Coronary artery (tissue), 2 donors: Measurements from ENCODE around the gene PLPP1.

Source experiments
- DNase-seq: peaks from one replicate; pipeline ENCODE4 v3.0.0-alpha.2; 2017; ENCODE audit warnings: low spot score
- H3K27ac ChIP-seq, 2 donors: fragments of 200-600 bp; sonication (generic); one replicate each; pipeline ENCODE4 v1.5.1; 2016 to 2019
- H3K4me3 ChIP-seq: fragments of 200-600 bp; sonication (generic); 2 replicates; pipeline ENCODE4 v1.5.1; 2016; ENCODE audit warnings: mild to moderate bottlenecking, moderate library complexity
- TF ChIP-seq, protein P1 (sequence below): fragments of 200-600 bp; sonication (generic); IDR thresholded peaks from one replicate; pipeline ENCODE4 v1.5.1; 2019; ENCODE audit warnings: antibody characterized with exemption

PLPP1 gene

DNA sequence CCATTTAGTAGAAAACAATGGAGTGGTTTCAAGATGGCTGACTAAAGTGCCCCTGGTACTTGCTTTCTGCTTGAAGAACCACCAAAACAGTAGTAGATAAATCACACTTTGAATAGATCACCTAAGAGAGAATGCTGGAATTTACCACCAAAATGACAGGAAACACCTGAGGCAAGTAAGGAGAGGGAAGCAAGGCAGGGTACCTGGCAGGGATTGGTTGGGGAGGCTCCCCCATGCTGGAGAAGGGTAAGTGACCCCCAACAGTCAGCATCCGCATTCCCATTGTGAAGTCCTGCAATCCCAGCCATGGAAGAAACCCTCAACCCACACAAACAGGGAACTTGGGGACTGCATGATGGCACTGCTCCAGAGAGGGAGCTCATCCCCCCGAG lies 105.5 kb downstream of the PLPP1 start:
- TF ChIP-seq, protein P1, sequence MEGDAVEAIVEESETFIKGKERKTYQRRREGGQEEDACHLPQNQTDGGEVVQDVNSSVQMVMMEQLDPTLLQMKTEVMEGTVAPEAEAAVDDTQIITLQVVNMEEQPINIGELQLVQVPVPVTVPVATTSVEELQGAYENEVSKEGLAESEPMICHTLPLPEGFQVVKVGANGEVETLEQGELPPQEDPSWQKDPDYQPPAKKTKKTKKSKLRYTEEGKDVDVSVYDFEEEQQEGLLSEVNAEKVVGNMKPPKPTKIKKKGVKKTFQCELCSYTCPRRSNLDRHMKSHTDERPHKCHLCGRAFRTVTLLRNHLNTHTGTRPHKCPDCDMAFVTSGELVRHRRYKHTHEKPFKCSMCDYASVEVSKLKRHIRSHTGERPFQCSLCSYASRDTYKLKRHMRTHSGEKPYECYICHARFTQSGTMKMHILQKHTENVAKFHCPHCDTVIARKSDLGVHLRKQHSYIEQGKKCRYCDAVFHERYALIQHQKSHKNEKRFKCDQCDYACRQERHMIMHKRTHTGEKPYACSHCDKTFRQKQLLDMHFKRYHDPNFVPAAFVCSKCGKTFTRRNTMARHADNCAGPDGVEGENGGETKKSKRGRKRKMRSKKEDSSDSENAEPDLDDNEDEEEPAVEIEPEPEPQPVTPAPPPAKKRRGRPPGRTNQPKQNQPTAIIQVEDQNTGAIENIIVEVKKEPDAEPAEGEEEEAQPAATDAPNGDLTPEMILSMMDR, result no peak
- peak overlapping the region in 1 of 2 donors; percentile 64 for H3K27ac ChIP-seq

DNA sequence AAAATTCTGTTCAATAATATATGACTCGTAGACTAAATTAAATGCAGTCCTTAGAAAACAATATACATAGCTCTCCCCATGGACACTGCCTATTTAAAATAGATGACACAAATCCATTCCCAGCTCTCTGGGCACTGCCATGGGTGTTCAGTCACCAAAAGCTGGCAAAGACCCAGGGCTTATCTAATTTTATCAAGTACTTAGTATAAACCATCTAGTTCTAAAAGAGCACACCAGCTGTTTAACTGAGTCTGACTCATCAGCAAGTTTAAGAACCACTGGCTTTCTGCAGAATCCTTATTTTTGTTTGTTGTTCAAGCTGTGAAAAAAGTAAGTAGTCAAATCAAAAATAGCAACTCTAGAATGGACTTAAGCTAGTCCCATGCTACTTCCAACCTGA lies 107.6 kb downstream of the PLPP1 start:
- no peak overlapping the region for H3K4me3 ChIP-seq
- no peak for DNase-seq
- TF ChIP-seq, protein P1, result no peak
- peak overlapping the region; percentile 28 to 61 for H3K27ac ChIP-seq

More for the DNA sequence above, 105.5 kb downstream of the PLPP1 start:
- H3K4me3 ChIP-seq, result no peak overlapping the region
- DNase-seq, result no peak

DNA sequence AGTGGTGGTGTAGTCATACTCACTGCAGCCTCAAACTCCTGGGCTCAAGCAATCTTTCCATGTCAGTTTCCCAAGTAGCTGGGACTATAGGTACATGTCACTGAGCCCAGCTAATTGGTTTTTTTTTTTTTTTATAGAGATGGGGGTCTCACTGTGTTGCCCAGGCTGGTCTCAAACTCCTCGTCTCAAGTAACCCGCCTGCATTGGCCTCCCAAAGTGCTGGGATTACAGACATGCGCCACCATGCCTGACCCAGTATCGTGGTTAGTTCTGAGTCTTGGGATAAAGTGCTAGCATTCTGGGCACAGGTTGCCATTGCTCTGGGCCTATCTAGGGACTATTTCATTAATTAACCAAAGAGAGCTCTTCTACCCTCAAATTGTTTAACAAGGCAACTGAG lies 108.3 kb downstream of the PLPP1 start:
- DNase-seq, result no peak
- TF ChIP-seq, protein P1, result no peak
- peak overlapping the region; percentile 28 to 61 for H3K27ac ChIP-seq
- no peak overlapping the region for H3K4me3 ChIP-seq

DNA sequence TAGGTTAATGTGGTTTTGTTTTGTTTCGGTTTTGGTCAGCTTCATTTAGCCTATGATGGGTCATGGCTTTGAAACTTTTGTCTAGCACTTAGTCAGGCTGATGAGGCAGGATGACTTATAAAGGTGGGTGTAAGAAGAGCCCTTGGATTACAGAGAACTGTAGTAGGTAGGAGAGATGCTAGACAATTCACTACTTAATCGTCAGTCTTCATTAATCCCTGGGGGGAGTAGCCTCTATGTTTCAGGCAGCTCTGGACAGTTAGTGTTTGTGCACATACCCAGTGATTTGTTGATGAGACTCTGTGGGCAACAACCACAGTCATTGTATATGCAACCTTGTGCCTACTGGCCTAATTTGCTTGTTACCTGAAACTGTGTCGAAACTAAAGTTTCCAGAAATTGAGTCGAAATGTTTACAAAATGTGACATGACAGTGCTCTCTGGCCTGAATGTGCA lies 113.7 kb downstream of the PLPP1 start:
- TF ChIP-seq, protein P1, result no peak
- DNase-seq, result no peak
- no peak overlapping the region for H3K27ac ChIP-seq
- H3K4me3 ChIP-seq, result no peak overlapping the region

DNA sequence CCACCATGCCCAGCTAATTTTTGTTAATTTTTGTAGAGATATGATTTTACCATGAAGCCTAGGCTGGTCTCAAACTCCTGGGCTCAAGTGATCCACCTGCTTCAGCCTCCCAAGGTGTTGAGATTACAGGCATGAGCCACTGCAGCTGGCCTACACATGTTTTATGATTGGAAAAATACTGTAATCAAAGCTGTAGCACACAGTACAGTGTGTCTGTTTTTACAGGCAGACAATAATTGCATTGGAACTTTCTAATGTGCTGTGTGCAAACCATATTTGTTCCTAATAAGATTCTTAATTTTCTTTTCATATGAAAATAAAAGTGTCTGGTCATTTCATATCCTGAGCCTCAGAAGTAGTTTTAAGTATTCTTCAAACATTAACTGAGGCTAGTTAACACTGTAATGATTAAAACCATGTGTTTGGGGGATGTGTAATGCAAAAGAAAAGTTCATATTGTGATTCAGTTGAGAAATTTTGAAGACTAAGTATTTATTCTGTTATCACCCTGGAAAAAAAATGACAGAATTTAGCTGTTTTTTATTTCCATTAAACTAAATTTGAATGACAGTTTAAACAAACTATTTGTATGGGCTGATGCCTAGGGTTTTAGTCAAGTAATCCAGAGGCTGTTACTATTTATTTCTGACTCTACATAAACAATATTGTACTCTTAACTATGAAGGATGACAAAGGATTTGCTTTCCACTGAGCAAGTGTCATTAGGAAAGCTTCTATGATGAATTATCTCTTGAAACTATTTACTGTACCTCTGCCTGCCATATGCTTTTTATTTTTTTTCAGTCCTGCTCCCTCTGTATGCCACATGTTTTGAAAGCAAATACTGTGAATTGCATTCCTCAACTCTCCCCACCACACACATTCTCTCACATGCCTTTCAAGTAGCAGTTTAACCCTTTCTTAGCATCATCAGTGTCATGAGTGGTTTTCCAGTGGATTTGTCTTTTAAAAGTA lies 115.5 kb downstream of the PLPP1 start:
- TF ChIP-seq, protein P1, result no peak
- peak overlapping the region in 1 of 2 donors; percentile 6 for H3K27ac ChIP-seq
- no peak for DNase-seq

DNA sequence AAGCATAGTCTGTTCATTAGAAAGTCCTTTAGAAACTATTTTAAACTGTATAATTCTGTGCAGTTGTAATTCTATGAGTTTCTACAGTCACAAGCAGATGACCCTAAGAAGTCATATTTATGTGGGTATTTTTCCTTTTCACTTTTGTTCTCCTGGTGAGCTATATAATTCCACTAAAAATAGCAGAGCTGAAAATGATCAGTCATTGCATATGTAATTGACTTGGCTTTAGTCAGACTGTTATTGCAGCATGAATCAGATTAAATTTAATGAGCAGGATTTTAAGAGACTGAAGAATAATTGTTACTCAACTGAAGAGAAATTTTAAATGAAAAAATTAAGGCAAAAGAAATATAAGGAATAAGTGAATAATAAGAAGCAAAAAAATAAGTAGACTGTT lies 118.5 kb downstream of the PLPP1 start:
- H3K4me3 ChIP-seq, result no peak overlapping the region
- TF ChIP-seq, protein P1, result no peak

More for the DNA sequence above, 115.5 kb downstream of the PLPP1 start:
- H3K4me3 ChIP-seq, result no peak overlapping the region

DNA sequence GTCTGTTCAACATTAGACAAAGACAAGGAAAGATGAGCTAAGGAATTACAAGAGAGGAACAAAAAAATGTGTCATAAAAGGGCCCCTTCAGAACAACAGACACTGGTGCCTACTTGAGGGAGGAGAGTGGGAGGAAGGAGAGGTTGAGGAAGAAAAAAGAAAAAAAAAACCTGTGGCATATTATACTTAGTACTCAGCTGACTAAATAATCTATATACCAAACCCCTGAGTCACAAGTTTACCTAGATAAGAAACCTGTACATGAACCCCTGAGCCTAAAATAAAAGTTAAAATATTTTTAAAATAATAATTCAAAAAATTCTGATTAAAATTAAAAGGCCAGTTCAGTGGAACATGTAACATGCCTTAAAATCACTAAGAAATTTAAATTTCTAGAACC lies 119.7 kb downstream of the PLPP1 start:
- no peak for DNase-seq
- H3K4me3 ChIP-seq, result no peak overlapping the region
- H3K27ac ChIP-seq, result no peak overlapping the region
- TF ChIP-seq, protein P1, result no peak

More for the DNA sequence above, 118.5 kb downstream of the PLPP1 start:
- no peak overlapping the region for H3K27ac ChIP-seq
- DNase-seq, result no peak
